Skeletal muscle tissue (tissue), 4 donors: Measurements from ENCODE around the gene CROCC2. TPM values are rescaled to one million over a fixed set of nuclear protein-coding genes. Genes with fewer than 3 reads are reported as not detected.

ENCODE experiments used
- H3K27ac ChIP-seq: one replicate; pipeline ENCODE4 v1.7.0; 2013; ENCODE audit warnings: mild to moderate bottlenecking, low read depth, low read length, inconsistent platforms
- H3K27me3 ChIP-seq, 3 donors: one replicate each; pipeline ENCODE4 v1.7.0; 2013; ENCODE audit warnings: low read length in 3 of 3; ENCODE audit not compliant: control insufficient read depth in 3 of 3, insufficient read depth in 3 of 3
- H3K36me3 ChIP-seq, 3 donors: one replicate each; pipeline ENCODE4 v1.7.0; 2013; ENCODE audit warnings: low read length in 3 of 3; ENCODE audit not compliant: control insufficient read depth in 3 of 3, insufficient read depth in 3 of 3
- H3K4me1 ChIP-seq, 3 donors: one replicate each; pipeline ENCODE4 v1.7.0; 2013; ENCODE audit warnings: low read length in 3 of 3, mild to moderate bottlenecking in 3 of 3; ENCODE audit not compliant: control insufficient read depth in 3 of 3, insufficient read depth in 3 of 3
- H3K4me3 ChIP-seq, 3 donors: one replicate each; pipeline ENCODE4 v1.7.0; 2013; ENCODE audit warnings: low read length in 3 of 3
- H3K9ac ChIP-seq, 3 donors: one replicate each; pipeline ENCODE4 v1.7.0; 2013; ENCODE audit warnings: low read length in 3 of 3, mild to moderate bottlenecking in 3 of 3, moderate library complexity in 2 of 3, low read depth in 1 of 3
- H3K9me3 ChIP-seq, 3 donors: one replicate each; pipeline ENCODE4 v1.7.0; 2013; ENCODE audit warnings: low read length in 3 of 3; ENCODE audit not compliant: control insufficient read depth in 3 of 3
- total RNA-seq: library from RNA; depleted of rRNA; stranded (reverse); fragments of >200 nt; gene quantifications from one replicate; pipeline ENCODE4 v1.2.3, GENCODE V29; 2014
- donor health status: Osteomylitis.

CROCC2 gene
- total RNA-seq, 1 donor from 2014 or later, result under 0.01 TPM

DNA sequence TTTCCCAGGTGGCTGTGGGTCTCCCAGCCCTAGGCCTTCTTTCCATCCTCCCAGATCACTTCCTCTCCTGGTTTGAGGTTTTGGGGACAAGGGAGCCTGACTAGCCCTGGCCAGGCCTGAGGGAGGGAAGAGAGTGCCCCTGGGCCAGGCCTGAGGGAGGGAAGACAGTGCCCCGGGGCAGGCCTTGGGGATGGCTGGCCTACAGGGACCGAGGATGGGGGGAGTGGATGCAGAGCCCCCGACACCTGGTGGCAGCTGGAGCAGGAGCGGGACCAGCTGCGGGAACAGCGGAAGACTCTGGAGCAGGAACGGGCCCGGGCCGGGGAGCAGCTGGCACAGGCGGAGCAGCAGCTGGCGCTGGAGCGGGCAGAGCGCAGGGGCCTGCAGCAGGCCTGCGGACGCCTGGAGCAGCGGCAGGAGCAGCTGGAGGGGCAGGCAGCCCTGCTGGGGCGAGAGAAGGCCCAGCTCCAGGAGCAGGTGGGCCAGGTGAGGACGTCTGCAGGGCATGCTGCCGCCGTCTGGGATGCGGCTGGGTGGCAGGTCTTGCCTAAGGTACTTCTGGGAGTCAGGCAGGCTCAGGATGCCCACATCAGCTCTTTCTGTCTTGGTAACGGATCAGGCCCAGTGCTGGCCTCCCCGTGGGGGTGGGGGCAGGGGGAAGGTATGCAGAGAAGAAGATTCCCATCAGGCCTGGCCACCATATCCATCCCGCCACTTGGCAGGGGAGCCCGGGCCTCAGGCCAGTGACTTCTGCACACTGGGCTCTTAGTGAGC is 29.2 kb downstream of the CROCC2 start:
- peaks cover 4 to 41% (median 28%) of the 10 kb centered on the region in 3 donors for H3K27me3 ChIP-seq
- H3K4me1 ChIP-seq, result no peaks in the 10 kb centered on the region
- no peak overlapping the region for H3K4me3 ChIP-seq
- no peak overlapping the region for H3K27ac ChIP-seq
- H3K9ac ChIP-seq, result no peak overlapping the region
- H3K9me3 ChIP-seq, result peaks cover 3 to 4% (median 4%) of the 10 kb centered on the region in 3 donors
- H3K36me3 ChIP-seq, result no peaks in the 10 kb centered on the region

DNA sequence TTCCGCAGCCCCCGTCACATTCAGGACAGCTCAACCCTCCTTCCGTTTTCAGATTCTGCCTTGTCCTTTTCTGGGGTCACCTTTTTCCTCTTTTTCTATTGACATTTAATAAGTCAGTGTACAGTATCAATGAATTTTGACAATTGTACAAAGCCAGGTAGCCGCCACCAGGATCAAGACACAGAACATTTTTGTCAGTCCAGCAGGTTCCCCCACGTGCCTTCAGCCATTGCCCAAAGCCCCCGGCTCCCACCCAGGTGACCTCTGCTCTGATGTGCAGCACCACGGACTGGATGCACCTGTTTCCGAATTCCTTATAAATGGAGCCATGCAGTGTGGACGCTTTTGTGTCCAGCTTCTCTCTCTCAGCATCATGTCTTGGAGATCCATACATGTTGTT is 30.0 kb downstream of the CROCC2 start:
- Histone ChIP-seq H3K27me3 (peaks cover 4 to 36% (median 28%) of the 10 kb centered on the region in 3 donors), H3K9ac (no peak overlapping the region)

DNA sequence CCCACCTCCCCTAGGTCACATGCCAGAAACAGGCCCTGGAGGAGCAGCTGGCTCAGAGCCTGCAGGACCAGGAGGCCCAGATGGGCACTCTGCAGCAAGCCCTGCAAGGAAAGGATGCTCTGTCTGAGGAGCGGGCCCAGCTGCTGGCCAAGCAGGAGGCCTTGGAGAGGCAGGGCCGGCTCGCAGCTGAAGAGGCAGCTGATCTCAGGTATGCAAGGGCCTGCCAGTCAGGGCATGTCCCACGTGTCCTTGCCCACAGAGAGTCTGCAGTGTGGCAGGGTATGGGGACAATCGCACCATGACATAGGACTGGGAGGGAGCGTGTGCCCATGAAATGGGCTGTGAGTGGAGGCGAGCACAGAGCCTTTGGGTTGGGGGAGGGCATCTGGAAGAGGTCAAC is 39.9 kb downstream of the CROCC2 start:
- Histone ChIP-seq H3K4me1 (peaks cover 0 to 2% (median 0%) of the 10 kb centered on the region in 3 donors), H3K27me3 (peaks cover 0 to 18% (median 4%) of the 10 kb centered on the region in 3 donors), H3K9me3 (no peaks in the 10 kb centered on the region), H3K9ac (no peak overlapping the region), H3K36me3 (no peaks in the 10 kb centered on the region), H3K4me3 (no peak overlapping the region), H3K27ac (no peak overlapping the region)

More for the DNA sequence above, 30.0 kb downstream of the CROCC2 start:
- peaks cover 3 to 4% (median 4%) of the 10 kb centered on the region in 3 donors for H3K9me3 ChIP-seq
- H3K36me3 ChIP-seq, result no peaks in the 10 kb centered on the region
- H3K4me1 ChIP-seq, result no peaks in the 10 kb centered on the region
- H3K27ac ChIP-seq, result no peak overlapping the region
- H3K4me3 ChIP-seq, result no peak overlapping the region

DNA sequence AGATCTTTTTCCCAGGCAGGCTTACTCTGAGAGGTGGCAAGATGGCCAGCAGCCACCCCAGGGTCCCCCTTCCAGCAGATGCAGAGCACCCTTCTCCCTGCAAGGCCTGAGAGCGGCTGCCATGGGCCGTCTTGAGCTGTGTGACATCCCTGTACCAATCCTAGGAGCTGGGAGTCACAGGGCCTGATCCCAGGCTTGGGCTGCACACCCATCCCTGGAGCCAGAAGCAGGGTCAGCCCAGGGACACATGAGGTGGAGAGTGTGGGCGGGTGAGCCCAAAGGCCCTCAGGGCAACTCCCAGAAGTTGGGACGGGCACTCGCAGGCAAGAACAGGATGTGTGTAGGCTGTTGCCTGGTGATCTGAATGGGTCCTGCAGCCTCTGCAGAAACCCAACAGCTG is 40.5 kb downstream of the CROCC2 start:
- Histone ChIP-seq H3K27me3 (peaks cover 0 to 21% (median 4%) of the 10 kb centered on the region in 3 donors), H3K4me1 (peaks cover 0 to 2% (median 0%) of the 10 kb centered on the region in 3 donors), H3K27ac (no peak overlapping the region), H3K9ac (no peak overlapping the region), H3K36me3 (no peaks in the 10 kb centered on the region), H3K9me3 (no peaks in the 10 kb centered on the region), H3K4me3 (no peak overlapping the region)

DNA sequence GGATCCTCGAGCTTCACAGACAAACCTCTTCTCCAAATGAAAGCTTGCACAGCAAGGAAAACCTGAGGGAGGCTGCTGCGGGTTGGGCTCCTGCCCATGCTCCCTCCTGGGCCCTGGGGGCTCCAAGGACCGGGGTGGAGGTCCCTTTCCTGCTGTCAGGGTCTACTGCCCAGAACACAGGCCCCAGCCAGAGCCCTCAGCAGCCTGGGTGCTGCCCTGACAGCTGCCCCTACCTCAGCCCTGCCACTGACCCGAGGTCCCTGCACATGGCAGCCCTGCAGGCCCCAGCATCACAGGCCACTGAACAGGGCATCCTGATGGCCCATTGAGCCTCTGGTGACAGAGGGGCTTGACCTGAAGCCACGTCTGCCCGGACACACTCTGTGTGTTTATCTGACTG is 41.0 kb downstream of the CROCC2 start:
- Histone ChIP-seq H3K9me3 (no peaks in the 10 kb centered on the region), H3K27me3 (peaks cover 0 to 23% (median 4%) of the 10 kb centered on the region in 3 donors), H3K4me3 (no peak overlapping the region), H3K36me3 (no peaks in the 10 kb centered on the region), H3K9ac (no peak overlapping the region), H3K27ac (no peak overlapping the region), H3K4me1 (peaks cover 0 to 2% (median 0%) of the 10 kb centered on the region in 3 donors)

DNA sequence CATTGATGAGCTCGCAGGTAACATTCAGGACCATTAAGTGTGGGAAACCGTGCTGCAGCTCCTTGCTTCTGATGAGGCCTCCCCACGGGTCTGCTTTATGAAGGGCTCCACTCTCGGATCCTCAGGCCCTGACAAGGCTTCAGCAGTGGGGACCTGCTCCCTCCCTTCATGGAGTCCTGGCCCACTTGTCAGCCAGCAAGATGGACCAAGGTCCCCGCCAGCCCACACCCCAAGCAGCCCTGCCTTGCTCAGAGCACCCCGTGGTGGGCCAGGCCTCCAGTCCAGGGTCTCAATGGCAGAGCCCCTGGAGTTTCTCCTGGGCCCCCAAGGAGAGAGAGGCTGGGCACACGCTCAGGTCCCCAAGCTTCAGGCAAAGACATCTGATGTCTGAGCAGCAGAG is 41.5 kb downstream of the CROCC2 start:
- no peaks in the 10 kb centered on the region for H3K36me3 ChIP-seq
- H3K27me3 ChIP-seq, result peaks cover 0 to 23% (median 7%) of the 10 kb centered on the region in 3 donors
- H3K9me3 ChIP-seq, result no peaks in the 10 kb centered on the region
- no peak overlapping the region for H3K4me3 ChIP-seq
- no peak overlapping the region for H3K9ac ChIP-seq
- H3K27ac ChIP-seq, result no peak overlapping the region
- peaks cover 0 to 2% (median 0%) of the 10 kb centered on the region in 3 donors for H3K4me1 ChIP-seq

DNA sequence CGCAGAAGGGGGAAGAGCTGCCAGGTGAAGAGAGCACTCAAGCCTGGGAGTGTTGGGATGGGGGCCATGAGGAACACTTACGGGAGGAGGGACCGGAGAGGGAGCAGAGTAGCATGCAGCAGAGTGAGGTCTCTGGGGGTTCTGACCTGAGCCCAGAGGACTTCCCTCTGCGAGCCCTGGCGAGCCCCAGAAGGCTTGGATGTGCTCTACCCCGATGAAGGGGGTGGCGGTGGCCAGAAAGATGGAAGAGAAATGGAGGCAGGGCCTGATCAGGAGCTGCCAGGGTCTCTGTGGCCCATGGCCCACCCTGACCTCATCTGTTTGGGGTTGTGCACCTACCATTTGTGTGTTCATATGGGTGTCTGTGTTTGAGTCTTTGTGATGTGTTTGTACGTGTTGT is 42.0 kb downstream of the CROCC2 start:
- peaks cover 0 to 2% (median 0%) of the 10 kb centered on the region in 3 donors for H3K4me1 ChIP-seq
- H3K4me3 ChIP-seq, result no peak overlapping the region
- H3K36me3 ChIP-seq, result no peaks in the 10 kb centered on the region
- H3K27me3 ChIP-seq, result peaks cover 0 to 23% (median 9%) of the 10 kb centered on the region in 3 donors
- H3K9me3 ChIP-seq, result no peaks in the 10 kb centered on the region
- no peak overlapping the region for H3K9ac ChIP-seq
- H3K27ac ChIP-seq, result no peak overlapping the region

DNA sequence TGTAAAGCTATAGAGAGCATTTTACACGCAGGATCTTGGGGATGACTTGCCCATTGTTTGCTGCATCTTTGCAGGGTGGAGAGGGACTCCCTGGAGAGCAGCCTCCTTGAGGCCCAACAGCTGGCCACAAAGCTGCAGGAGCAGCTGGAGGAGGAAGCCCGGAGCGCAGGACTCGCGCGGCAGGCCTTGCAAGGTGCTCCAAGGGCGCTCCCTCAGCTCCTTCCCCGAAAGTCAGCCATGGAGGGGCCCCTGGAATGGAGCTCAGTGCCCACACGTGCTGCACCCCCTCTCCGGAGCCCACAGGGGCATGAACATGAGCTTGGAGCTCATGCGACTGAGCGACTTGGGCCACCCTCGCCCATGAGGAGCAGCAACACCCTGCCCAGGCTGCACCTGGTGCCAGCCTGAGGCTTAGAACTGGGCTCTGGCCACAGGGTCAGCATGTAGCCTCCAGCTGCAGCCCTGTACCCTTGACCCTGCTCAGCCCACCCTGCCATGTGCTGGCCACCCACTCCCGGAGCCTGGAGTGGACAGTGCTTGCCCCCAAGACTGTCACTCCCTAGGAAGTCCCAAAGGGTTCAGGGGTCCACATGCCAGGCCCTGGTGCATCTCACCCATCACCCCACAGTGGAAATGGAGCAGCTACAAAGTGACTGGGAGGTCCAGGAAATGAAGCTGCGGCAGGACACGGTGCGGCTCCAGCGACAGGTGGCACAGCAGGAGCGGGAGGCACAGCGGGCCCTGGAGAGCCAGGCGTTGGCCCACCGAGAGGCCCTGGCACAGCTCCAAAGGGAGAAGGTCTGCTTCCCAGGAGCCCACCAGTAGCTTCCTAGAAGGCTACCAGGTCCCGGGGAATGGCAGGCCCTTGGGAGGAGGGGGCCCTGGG is 43.0 kb downstream of the CROCC2 start:
- no peak overlapping the region for H3K27ac ChIP-seq

DNA sequence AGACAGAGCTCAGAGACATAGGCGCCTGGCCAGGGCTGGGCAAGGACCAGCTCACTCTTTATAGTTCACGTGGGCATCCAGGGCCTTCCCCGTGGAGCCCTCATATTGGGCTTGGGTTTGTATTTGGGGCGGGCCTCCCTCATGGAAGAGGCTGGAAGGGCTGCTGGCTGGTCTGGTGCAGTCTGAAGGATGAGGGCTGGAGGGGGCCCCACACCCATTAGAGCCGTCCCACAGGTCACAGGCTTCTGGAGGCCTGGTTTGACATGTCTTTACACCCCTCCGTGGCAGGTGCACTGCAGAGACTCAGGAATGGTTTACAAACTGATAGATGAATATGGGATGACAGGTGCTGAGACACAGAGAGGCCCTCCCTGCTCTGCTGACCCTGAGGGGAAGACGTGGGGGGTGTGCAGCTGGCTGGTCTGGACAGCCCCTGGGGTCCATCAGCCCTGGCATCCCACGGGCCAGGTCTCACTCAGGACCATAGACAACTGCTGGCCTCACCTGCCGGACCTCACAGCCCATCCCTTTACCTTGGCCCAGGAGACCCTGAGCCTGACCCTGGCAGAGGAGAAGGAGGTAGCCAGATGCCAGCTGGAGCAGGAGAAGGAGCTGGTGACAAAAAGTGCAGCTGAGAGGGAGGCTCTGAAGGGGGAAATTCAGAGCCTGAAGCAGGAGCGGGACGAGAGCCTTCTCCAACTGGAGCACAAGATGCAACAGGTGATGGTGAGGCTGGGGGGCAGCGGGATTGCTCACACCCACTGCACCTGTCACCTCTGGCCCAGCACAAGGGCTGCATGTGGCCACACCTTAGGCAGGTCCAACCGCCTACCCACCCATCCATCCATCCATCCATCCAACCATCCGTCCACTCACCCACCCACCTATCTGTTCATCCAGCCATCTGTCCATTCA is 43.9 kb downstream of the CROCC2 start:
- Histone ChIP-seq H3K27ac (no peak overlapping the region), H3K4me3 (no peak overlapping the region), H3K9ac (no peak overlapping the region), H3K36me3 (no peaks in the 10 kb centered on the region), H3K9me3 (no peaks in the 10 kb centered on the region), H3K27me3 (peaks cover 0 to 28% (median 12%) of the 10 kb centered on the region in 3 donors), H3K4me1 (peaks cover 0 to 2% (median 0%) of the 10 kb centered on the region in 3 donors)

More for the DNA sequence above, 43.0 kb downstream of the CROCC2 start:
- no peak overlapping the region for H3K4me3 ChIP-seq
- H3K27me3 ChIP-seq, result peaks cover 0 to 28% (median 9%) of the 10 kb centered on the region in 3 donors
- H3K36me3 ChIP-seq, result no peaks in the 10 kb centered on the region
- no peaks in the 10 kb centered on the region for H3K9me3 ChIP-seq
- peaks cover 0 to 2% (median 0%) of the 10 kb centered on the region in 3 donors for H3K4me1 ChIP-seq
- no peak overlapping the region for H3K9ac ChIP-seq
